Natural killer cell treated with Interleukin-12 subunit alpha and Interleukin-12 subunit beta and Interleukin-15 and Interleukin-18, amount 100 ng/mL, for 72 hours (primary cell): Measurements from ENCODE around the gene SYNPO2L. TPM values are rescaled to one million over a fixed set of nuclear protein-coding genes. Genes with fewer than 3 reads are reported as not detected.
"Not testable (repeated sequence)": the region's sequence is repeated elsewhere in the genome, so short reads cannot be mapped to it uniquely, and the experiment has no call there.

Source experiments
- ATAC-seq, 2 donors: fragments of 150-1000 bp; cut with Tn5 transposase in 1 of 2; sonication (Bioruptor Pico), chemical (Tn5 transposase) in 1 of 2; 2 replicates each; pipeline ENCODE4 v1.10.0; 2021
- DNase-seq: peaks from one replicate; pipeline ENCODE4 v3.0.0; 2022; ENCODE audit warnings: low spot score
- H3K27ac Mint-ChIP-seq, 2 donors: 1 replicate in 1 of 2; 2 replicates in 1 of 2; pipeline ENCODE4 v1.8.0; 2022; ENCODE audit warnings: mixed read lengths in 2 of 2, mild to moderate bottlenecking in 1 of 2, moderate library complexity in 1 of 2
- H3K27me3 Mint-ChIP-seq, 2 donors: 1 replicate in 1 of 2; 2 replicates in 1 of 2; pipeline ENCODE4 v1.8.0; 2022; ENCODE audit warnings: mixed read lengths in 2 of 2
- H3K36me3 Mint-ChIP-seq: one replicate; pipeline ENCODE4 v1.8.0; 2022; ENCODE audit warnings: mixed read lengths
- H3K4me1 Mint-ChIP-seq, 2 donors: 1 replicate in 1 of 2; 2 replicates in 1 of 2; pipeline ENCODE4 v1.8.0; 2022; ENCODE audit warnings: low read depth in 2 of 2, mixed read lengths in 2 of 2, mild to moderate bottlenecking in 1 of 2
- H3K4me3 Mint-ChIP-seq: one replicate; pipeline ENCODE4 v1.8.0; 2022; ENCODE audit warnings: mixed read lengths
- H3K9me3 Mint-ChIP-seq: 2 replicates; pipeline ENCODE4 v1.8.0; 2022; ENCODE audit warnings: mixed read lengths
- total RNA-seq, 2 donors: library from RNA; stranded (reverse); gene quantifications; one replicate each; pipeline ENCODE4 v1.2.3, GENCODE V29; 2022

SYNPO2L gene, protein sequence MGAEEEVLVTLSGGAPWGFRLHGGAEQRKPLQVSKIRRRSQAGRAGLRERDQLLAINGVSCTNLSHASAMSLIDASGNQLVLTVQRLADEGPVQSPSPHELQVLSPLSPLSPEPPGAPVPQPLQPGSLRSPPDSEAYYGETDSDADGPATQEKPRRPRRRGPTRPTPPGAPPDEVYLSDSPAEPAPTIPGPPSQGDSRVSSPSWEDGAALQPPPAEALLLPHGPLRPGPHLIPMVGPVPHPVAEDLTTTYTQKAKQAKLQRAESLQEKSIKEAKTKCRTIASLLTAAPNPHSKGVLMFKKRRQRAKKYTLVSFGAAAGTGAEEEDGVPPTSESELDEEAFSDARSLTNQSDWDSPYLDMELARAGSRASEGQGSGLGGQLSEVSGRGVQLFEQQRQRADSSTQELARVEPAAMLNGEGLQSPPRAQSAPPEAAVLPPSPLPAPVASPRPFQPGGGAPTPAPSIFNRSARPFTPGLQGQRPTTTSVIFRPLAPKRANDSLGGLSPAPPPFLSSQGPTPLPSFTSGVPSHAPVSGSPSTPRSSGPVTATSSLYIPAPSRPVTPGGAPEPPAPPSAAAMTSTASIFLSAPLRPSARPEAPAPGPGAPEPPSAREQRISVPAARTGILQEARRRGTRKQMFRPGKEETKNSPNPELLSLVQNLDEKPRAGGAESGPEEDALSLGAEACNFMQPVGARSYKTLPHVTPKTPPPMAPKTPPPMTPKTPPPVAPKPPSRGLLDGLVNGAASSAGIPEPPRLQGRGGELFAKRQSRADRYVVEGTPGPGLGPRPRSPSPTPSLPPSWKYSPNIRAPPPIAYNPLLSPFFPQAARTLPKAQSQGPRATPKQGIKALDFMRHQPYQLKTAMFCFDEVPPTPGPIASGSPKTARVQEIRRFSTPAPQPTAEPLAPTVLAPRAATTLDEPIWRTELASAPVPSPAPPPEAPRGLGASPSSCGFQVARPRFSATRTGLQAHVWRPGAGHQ
- total RNA-seq = not detected

DNA sequence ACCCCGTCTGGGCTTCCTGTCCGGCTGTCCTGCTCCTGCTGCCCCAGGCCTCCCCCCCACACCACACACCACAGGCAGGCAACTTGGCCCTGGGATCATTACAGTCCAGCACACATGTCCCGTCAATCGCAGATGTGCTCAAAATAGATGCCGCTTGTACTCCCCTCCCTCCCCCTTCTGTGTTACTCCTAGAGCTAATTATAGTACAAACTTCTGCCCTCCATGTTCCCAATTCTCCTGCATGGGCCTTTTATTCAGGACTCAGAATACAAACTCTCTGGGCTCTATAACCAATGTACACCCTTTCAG is at the start of gene SYNPO2L:
TSS of gene SYNPO2L (minus strand) at position 40 of the 309 bp plus-strand sequence. CDS start 107 bp downstream, outside the sequence.
- Mint-ChIP-seq H3K9me3 (no peaks in the 10 kb centered on the region), H3K36me3 (no peaks in the 10 kb centered on the region), H3K27me3 (no peaks in the 10 kb centered on the region), H3K27ac (no peak within 1 kb of the TSS), H3K4me3 (peak within 1 kb of the TSS; percentile 25), H3K4me1 (peaks cover 0 to 12% of the 10 kb centered on the region in 2 donors)
- DNase-seq (no peak), ATAC-seq (no peak)

DNA sequence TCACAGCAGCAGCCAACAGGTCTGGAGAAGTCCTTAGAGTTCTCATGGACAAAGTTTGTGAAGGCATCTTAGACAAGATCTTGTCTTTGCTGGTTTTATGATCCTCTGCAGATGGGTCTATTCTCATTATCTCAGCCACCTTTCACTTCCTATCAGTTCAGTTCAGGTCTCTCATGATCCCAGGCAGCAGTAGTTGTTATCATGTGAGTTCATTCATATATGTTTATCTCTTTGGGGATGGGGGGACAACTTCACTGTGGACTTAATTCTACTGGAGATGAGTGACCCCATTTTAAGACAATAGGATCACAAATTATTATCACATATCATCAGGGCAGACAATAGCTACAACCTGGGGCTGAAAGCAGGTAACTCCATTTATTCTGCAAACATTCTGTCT is 48.1 kb upstream of the SYNPO2L start:
- not testable (repeated sequence) for H3K27me3 Mint-ChIP-seq, H3K4me3 Mint-ChIP-seq, DNase-seq, H3K4me1 Mint-ChIP-seq, H3K27ac Mint-ChIP-seq, ATAC-seq, H3K9me3 Mint-ChIP-seq
- peaks cover 16% of the 10 kb centered on the region for H3K36me3 Mint-ChIP-seq

DNA sequence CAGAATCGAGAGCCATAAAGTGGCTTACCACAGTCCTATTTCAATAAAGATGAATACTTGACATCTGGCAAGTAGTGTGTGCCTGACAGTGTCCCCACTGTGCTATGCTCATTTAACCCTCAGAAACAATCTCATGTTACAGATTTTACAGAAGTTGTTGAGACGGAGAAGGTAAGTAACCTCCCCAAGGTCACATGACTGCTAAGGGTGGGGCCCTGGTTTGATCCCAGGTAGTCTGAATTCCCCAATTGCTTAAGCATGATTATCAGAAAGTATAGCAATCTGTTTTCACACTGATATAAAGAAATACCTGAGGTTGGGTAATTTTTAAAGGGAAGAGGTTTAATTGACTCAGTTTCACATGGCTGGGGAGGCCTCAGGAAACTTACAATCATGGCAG is 43.0 kb upstream of the SYNPO2L start:
- peaks cover 11% of the 10 kb centered on the region for H3K36me3 Mint-ChIP-seq
- DNase-seq, H3K27me3 Mint-ChIP-seq, ATAC-seq, H3K4me3 Mint-ChIP-seq, H3K27ac Mint-ChIP-seq, H3K9me3 Mint-ChIP-seq, H3K4me1 Mint-ChIP-seq: not testable (repeated sequence)

DNA sequence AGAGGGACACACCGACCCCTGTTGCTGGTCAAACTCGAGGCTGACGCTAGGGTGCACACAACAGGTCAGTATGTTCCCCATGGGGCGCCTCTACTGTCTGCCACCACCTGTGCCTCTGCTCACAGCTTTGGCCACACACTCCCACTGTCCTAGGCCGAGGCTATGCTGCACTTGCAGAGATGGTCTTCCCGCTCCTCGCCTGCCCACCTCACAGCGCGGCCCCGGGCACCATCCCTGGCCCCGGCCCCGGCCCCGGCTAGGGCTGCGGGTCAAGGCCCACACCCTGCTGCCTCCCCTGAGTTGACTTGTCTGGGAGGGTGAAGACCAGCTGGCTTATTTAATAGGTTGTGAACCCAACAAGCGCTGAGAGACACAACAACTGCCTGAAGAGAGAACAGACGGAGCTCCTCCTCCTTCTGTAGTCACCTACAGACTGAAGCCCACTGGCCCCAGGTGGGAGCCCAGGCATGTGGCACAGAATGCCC is 41.9 kb upstream of the SYNPO2L start, which contains the start of gene AGAP5:
TSS of gene AGAP5 (minus strand) at position 435 of the 485 bp plus-strand sequence. CDS start at position 81, 354 bp downstream.
- ATAC-seq, H3K4me3 Mint-ChIP-seq, DNase-seq, H3K4me1 Mint-ChIP-seq, H3K27me3 Mint-ChIP-seq, H3K9me3 Mint-ChIP-seq, H3K27ac Mint-ChIP-seq: not testable (repeated sequence)
- H3K36me3 Mint-ChIP-seq = peaks cover 11% of the 10 kb centered on the region

DNA sequence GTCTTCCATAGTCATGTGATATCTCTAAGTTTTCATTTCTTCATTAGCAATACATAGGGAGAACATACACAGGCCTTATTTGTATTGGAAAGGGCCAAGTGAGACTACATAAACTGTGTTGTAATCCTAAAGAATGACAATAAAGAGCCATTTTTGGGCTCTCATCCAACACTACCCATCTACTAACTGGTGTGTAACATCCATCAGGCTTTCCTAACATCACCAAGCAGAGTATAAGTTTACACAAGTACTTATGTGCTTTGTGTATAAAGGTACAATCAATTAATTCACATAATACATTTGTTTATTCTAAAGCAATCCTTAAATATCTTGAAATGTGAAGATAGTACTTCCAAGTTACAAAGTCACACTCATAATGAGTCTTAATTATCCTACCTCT is 39.5 kb upstream of the SYNPO2L start:
- not testable (repeated sequence) for H3K36me3 Mint-ChIP-seq, H3K27ac Mint-ChIP-seq, H3K9me3 Mint-ChIP-seq, H3K4me3 Mint-ChIP-seq, ATAC-seq, H3K27me3 Mint-ChIP-seq, DNase-seq, H3K4me1 Mint-ChIP-seq

DNA sequence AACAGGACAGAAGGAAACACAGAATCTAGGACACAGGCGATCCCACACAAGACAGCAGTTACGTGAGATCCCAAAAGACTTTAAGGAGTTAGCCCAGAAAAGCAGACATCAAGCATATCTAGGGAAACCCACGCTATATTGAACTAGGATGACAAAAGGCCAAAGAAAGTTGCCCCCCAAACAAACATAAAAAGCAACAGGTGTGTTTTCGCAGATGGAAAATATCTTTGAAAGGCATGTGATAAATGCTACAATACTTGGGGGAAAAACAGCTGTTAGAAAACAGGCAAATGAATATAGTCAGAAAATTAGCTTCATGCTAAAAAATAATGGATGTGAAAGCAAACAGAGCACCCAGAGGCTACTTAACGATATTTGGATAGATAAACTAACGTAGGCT is 34.9 kb upstream of the SYNPO2L start:
- H3K27ac Mint-ChIP-seq, ATAC-seq, DNase-seq, H3K4me3 Mint-ChIP-seq, H3K4me1 Mint-ChIP-seq, H3K36me3 Mint-ChIP-seq, H3K9me3 Mint-ChIP-seq, H3K27me3 Mint-ChIP-seq: not testable (repeated sequence)

DNA sequence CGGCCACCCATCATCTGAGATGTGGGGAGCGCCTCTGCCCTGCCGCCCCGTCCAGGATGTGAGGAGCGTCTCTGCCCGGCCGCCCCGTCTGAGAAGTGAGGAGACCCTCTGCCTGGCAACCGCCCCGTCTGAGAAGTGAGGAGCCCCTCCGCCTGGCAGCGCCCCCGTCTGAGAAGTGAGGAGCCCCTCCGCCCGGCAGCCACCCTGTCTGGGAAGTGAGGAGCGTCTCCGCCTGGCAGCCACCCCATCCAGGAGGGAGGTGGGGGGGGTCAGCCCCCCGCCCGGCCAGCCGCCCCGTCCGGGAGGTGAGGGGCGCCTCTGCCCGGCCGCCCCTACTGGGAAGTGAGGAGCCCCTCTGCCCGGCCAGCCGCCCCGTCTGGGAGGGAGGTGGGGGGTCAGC is 33.8 kb upstream of the SYNPO2L start:
- H3K9me3 Mint-ChIP-seq, ATAC-seq, H3K4me3 Mint-ChIP-seq, H3K27ac Mint-ChIP-seq, H3K36me3 Mint-ChIP-seq, H3K4me1 Mint-ChIP-seq, H3K27me3 Mint-ChIP-seq, DNase-seq: not testable (repeated sequence)

DNA sequence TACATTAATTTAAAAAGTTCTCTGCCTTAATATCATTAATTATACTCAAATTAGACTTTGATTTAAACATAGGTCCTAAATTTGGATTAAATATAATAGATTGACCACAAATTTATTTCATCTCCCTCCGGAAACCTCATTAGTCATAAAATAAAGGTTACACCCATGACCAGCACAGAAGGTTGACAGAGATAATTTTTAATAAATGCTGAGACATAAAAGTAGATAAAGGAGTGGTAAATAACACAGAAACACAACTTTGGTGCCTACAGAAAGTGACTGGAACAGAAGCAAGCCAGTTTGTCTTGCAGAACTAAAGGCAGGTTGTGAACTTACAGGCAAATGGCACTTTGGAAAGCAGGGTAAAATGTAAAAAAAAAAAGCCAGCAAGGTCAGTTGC is 31.8 kb upstream of the SYNPO2L start:
- H3K27ac Mint-ChIP-seq, ATAC-seq, H3K27me3 Mint-ChIP-seq, H3K4me1 Mint-ChIP-seq, H3K9me3 Mint-ChIP-seq, H3K4me3 Mint-ChIP-seq, DNase-seq, H3K36me3 Mint-ChIP-seq: not testable (repeated sequence)

DNA sequence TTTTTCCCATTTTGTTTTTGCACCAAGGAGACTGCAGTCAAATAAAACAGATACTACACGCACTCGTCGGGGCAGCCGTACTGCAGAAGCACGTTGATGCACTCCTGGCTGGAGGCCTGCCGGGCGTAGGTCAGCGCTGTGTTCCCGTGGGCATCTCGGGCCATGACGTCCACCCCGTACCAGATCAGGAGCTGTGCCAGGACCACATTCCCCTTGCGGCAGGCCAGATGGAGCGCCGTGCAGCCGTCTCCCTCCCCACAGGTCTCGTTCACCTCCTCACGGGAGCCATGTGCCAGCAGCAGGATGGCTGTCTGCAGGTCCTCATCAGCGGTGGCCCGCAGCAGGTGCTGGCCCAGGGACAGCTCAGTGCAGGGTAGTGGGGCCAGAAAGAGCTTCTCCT is 18.7 kb upstream of the SYNPO2L start:
- H3K27ac Mint-ChIP-seq, ATAC-seq, H3K4me3 Mint-ChIP-seq, H3K4me1 Mint-ChIP-seq, H3K27me3 Mint-ChIP-seq, H3K9me3 Mint-ChIP-seq, H3K36me3 Mint-ChIP-seq, DNase-seq: not testable (repeated sequence)

DNA sequence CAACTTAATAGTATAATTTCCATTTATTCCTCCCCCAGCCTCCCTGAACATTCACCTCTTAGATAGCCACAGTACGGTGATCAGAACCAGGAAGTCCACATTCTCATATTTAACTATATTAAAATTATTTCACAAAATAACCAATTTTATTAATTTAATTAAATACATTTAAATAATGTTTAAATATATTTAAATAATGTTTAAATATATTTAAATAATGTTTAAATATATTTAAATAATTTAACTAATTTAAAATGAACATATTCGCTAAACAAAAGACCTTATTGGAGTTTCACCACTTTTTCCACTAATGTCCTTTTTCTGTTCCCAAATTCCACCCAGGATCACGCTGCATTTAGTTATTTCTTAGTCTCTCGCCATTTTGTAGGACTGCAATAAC is 12.5 kb upstream of the SYNPO2L start:
- not testable (repeated sequence) for H3K4me1 Mint-ChIP-seq, H3K4me3 Mint-ChIP-seq, H3K36me3 Mint-ChIP-seq, H3K27me3 Mint-ChIP-seq, DNase-seq, H3K9me3 Mint-ChIP-seq, H3K27ac Mint-ChIP-seq, ATAC-seq

DNA sequence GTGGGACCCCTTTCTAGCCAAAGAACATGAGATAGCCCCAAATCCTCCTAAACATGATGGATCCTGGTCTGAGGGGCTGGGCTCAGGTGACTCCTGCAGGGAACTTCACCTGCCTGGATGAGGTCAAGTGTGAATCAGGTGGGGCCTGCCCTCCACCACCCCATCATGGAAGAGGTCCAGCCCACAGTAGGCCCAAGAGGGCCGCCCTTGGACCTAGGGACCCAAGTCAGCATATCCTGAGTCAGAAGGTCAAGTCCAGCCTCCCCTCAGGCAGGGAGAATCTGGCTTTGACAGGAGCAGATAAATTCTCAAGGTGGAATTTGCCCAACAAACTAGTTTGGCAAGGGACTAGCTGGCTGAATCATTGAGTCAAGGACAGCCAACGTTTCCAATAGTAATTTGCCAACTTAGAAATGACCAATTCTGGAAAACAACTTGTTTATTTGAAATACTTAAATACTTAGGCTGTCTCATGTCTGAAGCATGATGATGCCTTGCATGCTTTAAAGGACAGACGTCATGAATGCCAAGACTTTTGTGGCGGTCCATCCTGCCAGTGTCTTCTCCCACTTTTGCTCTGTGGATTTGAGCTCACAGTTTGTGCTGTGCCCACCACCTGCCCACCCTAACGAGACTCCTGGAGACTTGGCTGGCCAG is 10.5 kb upstream of the SYNPO2L start:
- not testable (repeated sequence) for ATAC-seq
- peak overlapping the region in 1 of 2 donors; percentile 59 for H3K27ac Mint-ChIP-seq

DNA sequence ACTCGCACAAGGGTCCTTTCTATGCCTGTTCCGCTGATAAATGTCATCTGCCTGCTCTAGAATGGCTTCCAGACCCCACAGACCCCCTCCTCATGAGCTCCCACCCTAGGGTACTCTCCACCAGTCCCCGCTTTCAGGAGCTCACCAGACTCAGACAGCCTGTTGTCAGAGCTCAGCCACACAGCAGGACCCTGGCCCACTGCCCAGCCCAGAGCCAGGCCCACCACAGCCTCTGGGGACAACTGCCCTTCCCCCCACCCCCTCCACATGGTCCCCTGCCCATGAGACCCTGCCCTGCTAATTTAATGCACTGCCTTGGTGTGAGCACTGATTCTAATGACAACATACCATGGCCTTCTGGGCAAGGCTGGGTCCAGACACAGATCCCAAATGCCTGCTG is 9.8 kb upstream of the SYNPO2L start:
- H3K9me3 Mint-ChIP-seq, H3K4me1 Mint-ChIP-seq, H3K27ac Mint-ChIP-seq, ATAC-seq, H3K36me3 Mint-ChIP-seq, DNase-seq, H3K27me3 Mint-ChIP-seq, H3K4me3 Mint-ChIP-seq: not testable (repeated sequence)

More for the DNA sequence above, 10.5 kb upstream of the SYNPO2L start:
- H3K36me3 Mint-ChIP-seq, DNase-seq, H3K9me3 Mint-ChIP-seq, H3K4me1 Mint-ChIP-seq, H3K4me3 Mint-ChIP-seq, H3K27me3 Mint-ChIP-seq: not testable (repeated sequence)

DNA sequence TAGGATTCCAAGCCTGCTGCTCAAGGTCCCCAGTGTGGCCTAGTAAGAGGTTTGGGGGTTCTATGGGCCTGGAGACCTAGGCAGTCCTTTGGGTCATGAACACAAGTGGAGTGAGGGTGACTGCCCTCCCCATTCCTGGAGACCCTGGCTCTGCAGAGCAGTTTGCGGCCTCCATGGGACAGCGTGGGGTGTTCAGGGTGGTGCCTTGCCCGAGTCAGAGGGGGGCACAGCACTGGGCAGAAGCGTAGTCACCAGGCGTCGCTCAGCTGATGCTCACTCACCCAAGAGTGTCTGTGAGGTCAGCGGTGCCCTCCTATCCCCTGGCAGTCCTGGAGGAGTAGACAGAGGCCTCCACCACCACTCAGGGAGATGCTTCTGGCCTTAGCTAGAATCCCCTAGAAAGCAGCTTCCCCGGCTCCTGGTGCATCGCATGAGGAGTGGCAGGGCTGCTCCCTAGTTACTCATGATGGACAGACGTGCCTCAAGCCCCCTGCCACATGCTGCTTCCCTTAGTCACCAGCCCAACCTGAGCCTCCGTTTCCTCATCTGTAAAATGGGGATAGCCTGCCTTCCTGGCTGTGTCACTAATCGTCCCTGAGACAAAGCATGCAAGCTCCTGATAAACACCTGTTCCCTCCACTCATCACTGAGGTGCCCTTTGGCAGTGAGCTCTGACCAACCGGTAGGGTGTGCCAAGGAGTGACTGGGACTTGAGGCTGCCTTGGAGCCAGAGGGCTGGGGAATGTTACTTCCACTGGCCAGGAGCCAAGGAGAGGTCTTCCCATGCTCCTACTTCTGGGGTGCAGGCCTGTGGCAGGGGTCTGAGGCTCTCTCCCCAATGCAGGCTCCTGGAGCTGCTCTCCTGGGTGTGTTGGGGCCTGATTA is 8.6 kb upstream of the SYNPO2L start:
- not testable (repeated sequence) for H3K9me3 Mint-ChIP-seq, ATAC-seq, H3K27ac Mint-ChIP-seq, H3K4me1 Mint-ChIP-seq, H3K4me3 Mint-ChIP-seq, DNase-seq, H3K36me3 Mint-ChIP-seq, H3K27me3 Mint-ChIP-seq
